ENCODE results near the gene AGBL1.

AGBL1 gene

DNA sequence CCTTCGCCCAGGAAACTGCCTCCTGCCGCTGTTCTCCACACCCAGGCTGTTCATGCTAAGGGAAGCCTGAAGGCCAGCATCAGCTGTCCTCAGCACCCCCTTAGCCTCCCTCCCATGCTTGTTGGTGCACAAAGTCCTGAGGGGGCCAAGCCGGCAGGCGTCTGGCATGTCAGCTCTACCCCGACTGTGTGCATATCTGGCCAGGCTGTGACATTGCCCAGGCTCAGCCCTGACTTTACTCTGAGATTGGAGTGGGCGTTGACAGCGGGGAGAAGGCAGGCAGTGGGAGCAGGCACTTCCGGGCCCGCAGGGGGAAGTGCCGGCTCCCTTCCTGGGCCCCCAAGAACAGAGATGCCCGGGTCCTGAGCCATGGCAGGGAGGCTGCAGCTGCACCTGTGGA is 492.2 kb downstream of the AGBL1 start:
- H3K4me3 ChIP-seq (ENCODE audit: low read depth, low read length): no peak overlapping the region

DNA sequence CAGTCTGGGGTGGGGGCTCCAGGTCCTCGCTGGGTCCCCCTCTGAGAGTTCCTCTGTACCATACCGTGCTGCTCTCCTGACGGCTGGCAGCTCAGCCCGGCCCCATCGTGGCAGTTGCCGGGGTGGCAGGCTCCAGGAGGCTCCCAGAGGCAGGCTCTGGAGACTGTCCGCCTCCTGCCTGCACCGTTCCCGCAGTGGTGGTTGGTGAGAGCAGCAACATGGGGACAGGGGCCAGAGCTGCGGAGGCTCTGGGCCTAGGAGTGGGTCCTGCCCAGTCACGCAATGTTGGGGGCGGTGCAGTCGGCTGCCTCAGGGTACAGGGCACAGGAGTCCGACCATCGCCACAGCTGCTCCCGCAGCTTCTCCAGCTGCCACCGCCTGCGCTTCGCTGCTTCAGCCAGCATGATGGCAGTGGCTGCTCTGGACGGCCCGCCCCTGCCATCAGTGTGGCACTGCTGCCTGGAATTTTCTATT is 492.7 kb downstream of the AGBL1 start:
- no peak overlapping the region for H3K4me3 ChIP-seq (ENCODE audit: low read depth, low read length)

DNA sequence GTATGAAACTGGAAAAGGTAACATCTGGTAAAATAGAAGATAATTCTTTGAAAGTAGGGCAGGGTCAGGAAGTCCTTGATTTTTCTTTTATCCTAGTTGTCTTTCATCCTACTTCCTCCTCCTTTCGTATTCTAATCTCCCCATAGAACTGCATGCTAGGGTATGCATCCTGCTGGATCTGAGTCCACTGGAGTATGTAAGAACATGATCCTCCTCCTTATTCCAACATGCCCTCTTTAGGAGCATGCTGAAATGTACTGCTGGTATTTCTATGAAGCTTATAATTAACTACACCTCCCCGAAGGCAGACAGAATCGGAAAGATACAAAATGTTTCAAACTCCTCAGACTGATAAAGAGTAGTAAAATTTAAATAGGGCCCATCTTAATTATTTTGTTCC is 493.8 kb downstream of the AGBL1 start:
- H3K4me3 ChIP-seq (ENCODE audit: low read depth, low read length): no peak overlapping the region

GRCh38 chr15:86588413-86588812 is 508.7 kb downstream of the AGBL1 start:
- H3K4me3 ChIP-seq (ENCODE audit: low read depth, low read length): no peak overlapping the region

GRCh38 chr15:86590461-86590860 is 510.8 kb downstream of the AGBL1 start:
- no peak overlapping the region for H3K4me3 ChIP-seq (ENCODE audit: low read depth, low read length)

- H3K4me3 ChIP-seq (ENCODE audit: low read depth, low read length): no peak overlapping the region
These were observed 511.5 kb downstream of the AGBL1 start for GRCh38 chr15:86591158-86591557.

DNA sequence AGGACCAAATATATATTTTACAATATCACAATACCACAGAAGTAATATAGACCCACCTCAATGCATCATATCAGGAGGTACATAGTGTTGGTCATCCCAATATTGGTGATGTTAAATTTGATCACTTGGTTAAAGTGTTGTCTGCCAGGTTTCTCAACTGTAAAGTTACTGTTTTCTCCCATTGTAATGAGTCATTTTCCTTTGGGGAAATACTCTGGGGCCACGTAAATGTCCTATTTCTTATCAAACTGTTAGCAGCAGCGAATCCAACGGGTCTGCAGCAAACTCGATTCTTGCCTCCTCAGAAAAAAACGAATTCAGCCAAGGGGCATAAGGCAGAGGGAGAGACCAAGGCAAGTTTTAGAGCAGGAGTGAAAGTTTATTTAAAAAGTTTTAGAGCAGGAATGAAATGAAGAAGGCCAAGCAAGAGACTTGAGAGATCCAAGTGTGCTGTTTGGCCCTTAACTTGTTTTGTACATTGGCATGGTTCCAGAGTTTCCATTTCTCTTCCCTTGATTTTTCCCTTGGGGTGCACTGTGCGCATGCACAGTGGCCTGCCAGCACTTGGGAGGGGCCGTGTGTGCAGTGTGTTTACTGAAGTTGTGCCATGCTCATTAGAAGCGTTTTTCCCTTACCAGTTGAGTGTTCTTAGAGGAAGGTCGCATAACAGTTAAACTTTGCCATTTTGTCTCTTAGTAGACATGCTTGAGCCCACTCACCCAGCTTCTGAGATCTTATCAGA is 512.5 kb downstream of the AGBL1 start:
- H3K4me3 ChIP-seq (ENCODE audit: low read depth, low read length): no peak overlapping the region

DNA sequence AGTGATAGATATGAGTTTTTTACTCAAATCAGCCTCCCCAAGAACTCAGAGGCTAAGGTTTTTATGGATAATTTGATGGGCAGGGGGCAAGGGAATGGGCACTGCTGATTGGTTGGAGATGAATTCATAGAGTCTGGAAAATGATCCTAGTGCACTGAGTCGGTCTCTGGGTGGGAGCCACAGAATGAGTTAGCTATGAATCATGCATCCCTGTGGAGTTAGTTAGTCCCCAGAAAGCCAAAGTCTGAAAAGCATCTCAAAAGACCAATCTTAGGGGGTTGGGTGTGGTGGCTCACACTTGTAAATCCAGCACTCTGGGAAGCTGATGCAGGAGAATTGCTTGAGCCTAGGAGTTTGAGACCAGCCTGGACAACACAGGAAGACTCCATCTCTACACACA is 516.1 kb downstream of the AGBL1 start:
- H3K4me3 ChIP-seq (ENCODE audit: low read depth, low read length): no peak overlapping the region

- no peak overlapping the region for H3K4me3 ChIP-seq (ENCODE audit: low read depth, low read length)
These were observed 523.8 kb downstream of the AGBL1 start for GRCh38 chr15:86603466-86603865.

GRCh38 chr15:86608461-86609205 is 529.0 kb downstream of the AGBL1 start:
- no peak overlapping the region for H3K4me3 ChIP-seq (ENCODE audit: low read depth, low read length)

DNA sequence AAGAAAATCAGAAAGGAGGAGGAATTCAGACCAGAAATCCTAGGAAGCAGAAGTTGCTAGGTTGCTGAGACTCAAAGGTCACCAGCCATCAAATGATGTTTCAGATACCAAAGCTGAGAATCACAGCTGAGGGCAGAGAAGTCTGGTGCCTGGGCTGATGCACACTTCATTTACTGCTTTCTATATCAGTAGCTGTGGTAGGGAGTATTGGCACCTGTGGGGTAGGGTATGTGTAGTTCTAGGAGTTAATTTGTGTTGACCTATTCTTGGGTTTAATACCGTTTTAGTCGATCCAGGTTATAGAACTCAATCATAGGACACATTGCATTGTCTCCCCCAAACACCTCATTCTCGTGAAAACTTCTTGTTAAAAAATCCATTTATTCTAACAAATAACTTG is 529.6 kb downstream of the AGBL1 start:
- no peak overlapping the region for H3K4me3 ChIP-seq (ENCODE audit: low read depth, low read length)

DNA sequence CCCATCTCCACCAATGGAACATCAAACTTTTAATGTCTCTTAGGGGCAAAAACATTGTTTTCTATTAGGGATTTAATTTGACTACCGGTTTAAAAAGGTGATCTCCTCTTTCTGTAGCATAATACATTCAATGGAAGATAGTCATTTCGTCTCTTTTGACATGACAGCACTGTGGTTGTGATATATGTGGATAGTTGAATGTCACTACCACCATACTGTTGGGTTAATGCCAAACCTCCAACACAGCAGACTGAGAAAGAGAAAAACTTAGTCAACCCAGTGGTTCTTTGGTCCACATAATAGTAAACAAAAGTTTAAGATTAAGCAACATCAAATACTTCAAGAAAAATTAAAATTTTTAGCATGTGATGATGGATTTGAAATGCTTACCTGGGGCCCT is 530.4 kb downstream of the AGBL1 start:
- H3K4me3 ChIP-seq (ENCODE audit: low read depth, low read length): no peak overlapping the region

- H3K4me3 ChIP-seq (ENCODE audit: low read depth, low read length): no peak overlapping the region
These were observed 531.9 kb downstream of the AGBL1 start for GRCh38 chr15:86611417-86612040.

DNA sequence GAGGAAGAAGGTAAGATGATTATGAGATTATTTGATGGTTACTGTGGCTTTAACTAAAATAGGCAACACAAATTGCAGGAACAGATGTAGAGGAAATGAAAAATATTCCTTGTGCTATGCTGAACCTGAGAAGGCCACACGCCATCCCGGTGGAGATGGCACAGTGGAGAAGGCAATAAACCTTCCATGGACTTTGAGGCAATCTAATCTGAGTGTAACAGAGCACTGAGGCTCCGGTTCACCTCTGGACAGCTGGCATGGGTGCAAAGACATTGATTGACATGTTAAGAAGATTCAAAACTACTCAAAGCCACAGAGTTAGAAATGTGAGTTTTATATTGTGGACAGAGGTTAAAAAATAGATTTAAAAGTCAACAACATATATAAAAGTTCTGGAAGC is 535.7 kb downstream of the AGBL1 start:
- H3K4me3 ChIP-seq (ENCODE audit: low read depth, low read length): no peak overlapping the region

DNA sequence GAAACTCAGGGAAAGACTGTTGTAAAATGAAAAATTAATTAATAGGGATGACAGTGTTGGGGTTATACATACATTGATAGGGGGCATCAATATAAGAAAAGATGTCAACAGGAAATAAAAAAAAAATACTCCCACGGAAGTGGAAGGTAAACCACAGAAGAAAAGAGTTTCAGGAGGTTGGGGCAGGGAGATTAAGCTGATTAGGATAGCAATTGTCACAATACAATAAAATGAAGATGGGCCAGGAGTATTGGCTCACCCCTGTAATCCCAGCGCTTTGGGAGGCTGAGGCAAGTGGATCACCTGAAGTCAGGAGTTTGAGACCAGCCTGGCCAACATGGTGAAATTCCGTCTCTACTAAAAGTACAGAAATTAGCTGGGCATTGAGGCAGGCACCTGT is 536.1 kb downstream of the AGBL1 start:
- H3K4me3 ChIP-seq (ENCODE audit: low read depth, low read length): no peak overlapping the region

DNA sequence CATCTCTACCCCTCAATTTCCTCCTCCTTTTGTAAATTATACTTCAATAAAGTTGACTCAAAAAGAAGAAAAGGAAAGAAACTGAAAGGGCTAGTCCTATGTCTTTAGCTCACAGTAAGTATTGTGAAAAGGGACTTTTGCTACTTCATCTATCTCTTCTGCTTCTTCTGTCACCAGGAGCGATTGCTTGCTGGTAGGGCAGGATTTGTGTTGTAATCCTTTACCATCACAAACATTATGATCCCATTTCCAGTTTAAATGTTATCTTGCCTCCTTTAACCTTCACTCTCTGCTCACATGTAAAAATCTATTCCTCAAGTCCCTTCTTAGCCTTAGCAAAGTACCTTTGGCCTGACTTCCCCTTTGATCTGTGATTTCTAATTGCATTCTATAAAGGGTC is 537.1 kb downstream of the AGBL1 start:
- no peak overlapping the region for H3K4me3 ChIP-seq (ENCODE audit: low read depth, low read length)

- no peak overlapping the region for H3K4me3 ChIP-seq (ENCODE audit: low read depth, low read length)
These were observed 540.5 kb downstream of the AGBL1 start for GRCh38 chr15:86620157-86620556.

- no peak overlapping the region for H3K4me3 ChIP-seq (ENCODE audit: low read depth, low read length)
These were observed 541.1 kb downstream of the AGBL1 start for GRCh38 chr15:86620641-86621349.

DNA sequence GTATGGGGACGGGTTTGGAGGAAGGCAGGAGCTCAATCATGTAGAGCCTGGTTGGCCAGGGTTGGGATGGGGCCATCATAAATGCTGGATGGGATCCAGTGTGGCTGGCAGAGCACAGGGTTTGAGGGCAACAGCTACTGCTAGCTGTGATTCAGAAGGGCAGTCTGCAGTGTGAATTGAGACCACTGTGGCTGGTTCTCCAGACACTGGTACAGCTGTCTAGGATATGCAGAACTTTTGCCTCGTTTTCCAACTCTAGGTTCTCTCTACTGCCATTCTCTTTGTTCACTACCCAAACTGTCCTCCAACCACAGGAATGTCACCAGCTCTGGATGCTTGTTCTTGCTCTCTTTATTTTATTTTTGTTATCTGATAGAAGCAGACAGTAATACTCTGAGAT is 543.6 kb downstream of the AGBL1 start:
- no peak overlapping the region for H3K4me3 ChIP-seq (ENCODE audit: low read depth, low read length)

DNA sequence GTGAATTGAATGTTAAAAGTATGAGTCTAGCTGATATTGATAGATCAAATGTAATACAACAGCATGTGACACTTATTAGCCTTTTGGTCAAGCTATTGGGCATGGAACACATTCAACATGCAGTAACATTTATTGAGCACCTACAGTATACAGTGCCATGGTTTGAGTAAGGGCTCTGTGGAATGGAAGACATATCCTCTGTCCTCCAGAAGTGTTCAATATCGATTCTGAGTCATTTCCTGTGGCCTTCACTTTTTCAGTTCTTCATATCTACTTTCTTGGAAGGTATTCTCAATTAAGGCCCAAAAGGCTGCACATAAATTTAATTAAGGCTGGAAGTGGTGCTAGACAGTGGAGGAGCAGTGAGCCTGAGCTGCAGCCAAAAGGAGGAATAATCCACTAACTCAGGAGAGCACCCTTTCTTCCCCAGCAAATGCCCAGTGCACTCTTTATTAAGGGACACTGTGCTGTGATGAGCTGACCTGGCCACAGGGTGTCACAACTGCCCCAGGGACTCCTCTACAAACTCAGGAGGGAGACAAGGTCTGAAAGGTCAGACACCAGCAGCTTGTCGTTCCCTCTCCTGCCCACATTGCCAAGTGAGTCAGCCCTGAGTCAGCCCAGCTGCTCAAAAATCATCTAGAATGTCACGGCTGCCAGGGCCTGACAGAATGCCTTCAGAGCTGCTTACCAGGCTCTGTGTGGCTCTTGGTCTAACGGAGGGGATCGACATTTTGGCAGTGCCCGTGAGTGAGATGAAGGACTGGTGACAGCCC is 544.8 kb downstream of the AGBL1 start:
- no peak overlapping the region for H3K4me3 ChIP-seq (ENCODE audit: low read depth, low read length)
